Esophagus squamous epithelium (tissue), 4 donors: ENCODE measurements around the gene IL12A.

Experiments used
- CTCF ChIP-seq, 6 experiments: fragments of 450-650 bp in 4 of 6; fragments of 200-600 bp in 2 of 6; sonication (generic) in 2 of 6; IDR thresholded peaks; one replicate each; pipeline ENCODE4 v1.5.1; 2016 to 2019; ENCODE audit warnings: antibody characterized with exemption in 6 of 6, mild to moderate bottlenecking in 4 of 6, moderate library complexity in 4 of 6
- POLR2A ChIP-seq, 4 donors: fragments of 450-650 bp; IDR thresholded peaks; one replicate each; pipeline ENCODE4 v1.6.1; 2017; ENCODE audit warnings: antibody characterized with exemption in 4 of 4, mild to moderate bottlenecking in 4 of 4, moderate library complexity in 3 of 4

- TF ChIP-seq CTCF (IDR thresholded peaks at IDR 0.05) (no peak), POLR2A (IDR thresholded peaks at IDR 0.05) (no peak)
Observed at GRCh38 chr3:160018959-160019358, 30.3 kb downstream of the IL12A start.
